SK-N-SH (cell line): ENCODE results near the gene BCR. TPM values are rescaled to one million over a fixed set of nuclear protein-coding genes. Genes with fewer than 3 reads are reported as not detected.
A peak's percentile ranks its signal among the peaks of the same experiment; 100 is the strongest.

Experiments used
- CTCF ChIA-PET: fragments of 300-600, 350-600 bp; formaldehyde crosslinking; extraction: SDS; loops from one replicate; lab custom pipeline; 2021; lab: Yijun Ruan, JAX
- POLR2A ChIA-PET: fragments of 350-600 bp; sonication (Branson Sonifier 250); formaldehyde crosslinking; extraction: SDS; loops from one replicate; lab custom pipeline; 2020; ENCODE audit warnings: antibody characterized with exemption, inconsistent platforms; lab: Yijun Ruan, JAX
- DNase-seq: peaks from one replicate; pipeline ENCODE4 v3.0.0; 2012
- H2AFZ ChIP-seq: fragments of 200-600 bp; sonication (generic); 2 replicates; pipeline ENCODE4 v1.8.1; 2016; ENCODE audit warnings: antibody characterized with exemption, mild to moderate bottlenecking, low read depth
- H3F3A ChIP-seq: fragments of 200-600 bp; sonication (generic); replicated peaks from 2 replicates; pipeline ENCODE3; 2016; ENCODE audit warnings: antibody characterized with exemption, mild to moderate bottlenecking; ENCODE audit not compliant: insufficient read depth
- H3K27ac ChIP-seq, 2 experiments: fragments of 200-500 bp in 1 of 2; fragments of 200-600 bp in 1 of 2; sonication (Bioruptor generic) in 1 of 2; sonication (generic), shearing (Covaris generic) in 1 of 2; 2 replicates each; pipeline versions ENCODE4 v1.5.1 to v1.6.1; 2014 to 2016; ENCODE audit warnings: low read depth in 2 of 2, inconsistent platforms in 1 of 2, low read length in 1 of 2, mild to moderate bottlenecking in 1 of 2, mixed read lengths in 1 of 2
- H3K27me3 ChIP-seq: fragments of 200-600 bp; sonication (generic), shearing (Covaris generic); 2 replicates; pipeline ENCODE4 v1.6.1; 2016; ENCODE audit warnings: mixed run types; ENCODE audit not compliant: insufficient read depth
- H3K36me3 ChIP-seq, 2 experiments: fragments of 200-500 bp in 1 of 2; fragments of 200-600 bp in 1 of 2; sonication (Bioruptor generic) in 1 of 2; sonication (generic) in 1 of 2; replicated peaks in 1 of 2; 2 replicates each; pipeline versions ENCODE3 to v1.5.1; 2014 to 2016; ENCODE audit warnings: low read length in 1 of 2, mild to moderate bottlenecking in 1 of 2; ENCODE audit not compliant: insufficient read depth in 2 of 2, control insufficient read depth in 1 of 2
- H3K4me1 ChIP-seq, 2 experiments: fragments of 200-500 bp in 1 of 2; fragments of 200-600 bp in 1 of 2; sonication (Bioruptor generic) in 1 of 2; sonication (generic), shearing (Covaris generic) in 1 of 2; 2 replicates each; pipeline versions ENCODE4 v1.5.1 to v1.6.1; 2014 to 2016; ENCODE audit warnings: low read depth in 1 of 2, low read length in 1 of 2, mixed run types in 1 of 2; ENCODE audit not compliant: insufficient read depth in 2 of 2, control insufficient read depth in 1 of 2
- H3K4me2 ChIP-seq: fragments of 200-600 bp; sonication (generic), shearing (Covaris generic); 2 replicates; pipeline ENCODE4 v1.6.1; 2017; ENCODE audit warnings: mixed run types
- H3K4me3 ChIP-seq, 2 experiments: fragments of 200-500 bp in 1 of 2; fragments of 200-600 bp in 1 of 2; sonication (Bioruptor generic) in 1 of 2; sonication (generic), shearing (Covaris generic) in 1 of 2; 2 replicates each; pipeline versions ENCODE4 v1.5.1 to v1.8.1; 2014 to 2016; ENCODE audit warnings: low read depth in 2 of 2, inconsistent platforms in 1 of 2, low read length in 1 of 2, mild to moderate bottlenecking in 1 of 2, mixed read lengths in 1 of 2, moderate library complexity in 1 of 2
- H3K79me2 ChIP-seq: fragments of 200-600 bp; sonication (generic); 2 replicates; pipeline ENCODE4 v1.8.1; 2017; ENCODE audit warnings: mild to moderate bottlenecking; ENCODE audit not compliant: insufficient read depth
- H3K9ac ChIP-seq: fragments of 200-600 bp; sonication (generic); 2 replicates; pipeline ENCODE4 v1.6.1; 2017; ENCODE audit warnings: mixed run types
- H3K9me2 ChIP-seq: fragments of 200-600 bp; sonication (generic); 2 replicates; pipeline ENCODE4 v1.6.1; 2017; ENCODE audit warnings: mixed run types
- H3K9me3 ChIP-seq: fragments of 200-600 bp; sonication (generic); 2 replicates; pipeline ENCODE4 v1.6.1; 2017; ENCODE audit warnings: mixed run types, mild to moderate bottlenecking, moderate library complexity
- H4K20me1 ChIP-seq: fragments of 200-600 bp; sonication (generic); 2 replicates; pipeline ENCODE4 v1.6.1; 2017; ENCODE audit warnings: mild to moderate bottlenecking, mixed run types; ENCODE audit not compliant: insufficient read depth
- CHD2 ChIP-seq: fragments of 150-350 bp; IDR thresholded peaks from 2 replicates; pipeline ENCODE4 v1.6.1; 2018; ENCODE audit warnings: low read length; ENCODE audit not compliant: partially characterized antibody
- CTCF ChIP-seq: fragments of 200-600 bp; sonication (generic); IDR thresholded peaks from 2 replicates; pipeline ENCODE4 v1.6.1; 2017; ENCODE audit warnings: antibody characterized with exemption, mild to moderate bottlenecking, moderate library complexity
- ELF1 ChIP-seq: IDR thresholded peaks from 2 replicates; pipeline ENCODE4 v1.4.0; 2012
- FOXJ3 ChIP-seq: sonication (generic); formaldehyde crosslinking; IDR thresholded peaks from 2 replicates; pipeline ENCODE4 v1.5.1; 2020; ENCODE audit warnings: mild to moderate bottlenecking, missing genetic modification reagents
- GATA2 ChIP-seq: sonication (generic); formaldehyde crosslinking; IDR thresholded peaks from 2 replicates; pipeline ENCODE4 v1.5.0; 2020; ENCODE audit warnings: mild to moderate bottlenecking, missing genetic modification reagents
- IRF3 ChIP-seq: fragments of 150-350 bp; IDR thresholded peaks from 2 replicates; pipeline ENCODE4 v1.6.1; 2016; ENCODE audit warnings: mild to moderate bottlenecking, low read depth, low read length
- MAX ChIP-seq: IDR thresholded peaks from 2 replicates; pipeline ENCODE4 v1.4.0; 2012; ENCODE audit warnings: low read depth
- MEF2A ChIP-seq: IDR thresholded peaks from 2 replicates; pipeline ENCODE4 v1.4.0; 2012; ENCODE audit warnings: low read depth, borderline replicate concordance
- PBX3 ChIP-seq: IDR thresholded peaks from 2 replicates; pipeline ENCODE4; 2012
- POLR2AphosphoS5 ChIP-seq: IDR thresholded peaks from 2 replicates; pipeline ENCODE4 v1.6.1; 2012; ENCODE audit warnings: low read depth, low read length
- RCOR1 ChIP-seq: fragments of 150-350 bp; IDR thresholded peaks from 2 replicates; pipeline ENCODE4 v1.6.1; 2017; ENCODE audit warnings: antibody characterized with exemption, low read length
- RXRA ChIP-seq: IDR thresholded peaks from 2 replicates; pipeline ENCODE4 v1.4.0; 2012; ENCODE audit warnings: low read depth, mild to moderate bottlenecking, borderline replicate concordance
- SMC3 ChIP-seq: IDR thresholded peaks from 2 replicates; pipeline ENCODE4 v1.6.1; 2012; ENCODE audit warnings: low read depth, low read length, improper control_type of control experiment
- WGBS: methylation state at CpG from one replicate; pipeline ENCODE4 v1.1.6; 2017; ENCODE audit warnings: low lambda C conversion rate; 5-methylcytosine and 5-hydroxymethylcytosine counted together
- polyA plus RNA-seq, 3 experiments: library from polyadenylated mRNA; depleted of rRNA; stranded (reverse); fragments of >200 nt; gene quantifications; 2 replicates each; pipeline ENCODE4 v1.2.3, GENCODE V29; 2012

BCR gene
- polyA plus RNA-seq, 1 of the 3 experiments (the other 2 are of a cell fraction) = 50.9 TPM

GRCh38 chr22:23223569-23224317, 43.4 kb downstream of the BCR start (continued):
- TF ChIP-seq ELF1 (no peak), GATA2 (CRISPR knock-in tag) (peak; percentile 96), FOXJ3 (CRISPR knock-in tag) (peak; percentile 45; the same call in 1 of the 2 replicates), MAX (no peak), RCOR1 (peak; percentile 42; the same call in 1 of the 2 replicates), RXRA (no peak), PBX3 (no peak), POLR2AphosphoS5 (no peak)

GRCh38 chr22:23224846-23225245, 44.5 kb downstream of the BCR start:
- CTCF ChIA-PET = interaction anchor here (0.7 to 5.8 kb wide), 5 partner anchors 12 to 57 kb away, joined by 3 to 22 read pairs (median 5); partner anchors contain the start of gene BCR

More at GRCh38 chr22:23224846-23225245, 44.5 kb downstream of the BCR start:
- Histone ChIP-seq H3K9me2 (no peaks in the 10 kb centered on the region), H3K4me1 (peaks cover 27 to 57% of the 10 kb centered on the region in 2 experiments; a peak in 3 of 4 replicates), H3K4me2 (no peak overlapping the region), H4K20me1 (peaks cover 40% of the 10 kb centered on the region), H3K27ac (peak overlapping the region in 1 of 2 experiments; percentile 98; a peak in 2 of 4 replicates), H3K9ac (no peak overlapping the region), H3K36me3 (peaks cover 0 to 8% of the 10 kb centered on the region in 2 experiments), H3K27me3 (no peaks in the 10 kb centered on the region), H2AFZ (no peak overlapping the region), H3K4me3 (no peak overlapping the region), H3F3A (peaks cover 11% of the 10 kb centered on the region), H3K9me3 (0 out of 2 replicates have a peak, but pooled peaks cover 6% of the 10 kb centered on the region), H3K79me2 (peaks cover 71% of the 10 kb centered on the region; the same call in 1 of the 2 replicates)
- POLR2A ChIA-PET = no interaction called here
- TF ChIP-seq IRF3 (no peak), SMC3 (no peak), POLR2AphosphoS5 (no peak), CHD2 (no peak), MEF2A (no peak), CTCF (no peak)
- DNase-seq = no peak
- 93% methylated on average over 3 of the region's 7 CpGs for WGBS
